K562 (cell line): ENCODE measurements around the gene KCNH2. TPM values are rescaled to one million over a fixed set of nuclear protein-coding genes. Genes with fewer than 3 reads are reported as not detected.

Experiments
- ARID3B ChIP-seq: fragments of 250-450 bp; sonication (Bioruptor Pico); IDR thresholded peaks from 2 replicates; pipeline ENCODE4 v1.4.0; 2020; ENCODE audit warnings: borderline replicate concordance
- ELK3 ChIP-seq: fragments of 450-650 bp; formaldehyde crosslinking; IDR thresholded peaks from 2 replicates; pipeline ENCODE4 v1.4.0; 2020; ENCODE audit warnings: mild to moderate bottlenecking
- FOXA1 ChIP-seq: fragments of 450-650 bp; IDR thresholded peaks from 2 replicates; pipeline ENCODE4 v1.6.1; 2016; ENCODE audit warnings: mild to moderate bottlenecking, borderline replicate concordance
- GABPB2 ChIP-seq: fragments of 250-450 bp; sonication (Bioruptor Pico); conservative IDR thresholded peaks from 2 replicates; pipeline ENCODE4 v1.5.1; 2021; ENCODE audit warnings: mild to moderate bottlenecking
- HMG20A ChIP-seq: fragments of 450-650 bp; formaldehyde crosslinking; conservative IDR thresholded peaks from 2 replicates; pipeline ENCODE4 v1.4.0; 2020; ENCODE audit warnings: mild to moderate bottlenecking, mixed read lengths
- KAT2B ChIP-seq: IDR thresholded peaks from one replicate; pipeline ENCODE4 v1.6.1; 2012; ENCODE audit warnings: low read depth, mild to moderate bottlenecking, control low read depth, inconsistent platforms, low read length, moderate library complexity
- MYC ChIP-seq, 2 experiments: fragments of 250-450 bp in 1 of 2; sonication (Bioruptor Pico) in 1 of 2; IDR thresholded peaks; 2 replicates each; pipeline versions ENCODE4 v1.5.1 to v1.6.1; 2012 to 2021; ENCODE audit warnings: low read depth in 2 of 2, borderline replicate concordance in 1 of 2, improper control_type of control experiment in 1 of 2, low read length in 1 of 2, mild to moderate bottlenecking in 1 of 2, moderate library complexity in 1 of 2
- PHB2 ChIP-seq: fragments of 450-650 bp; IDR thresholded peaks from 2 replicates; pipeline ENCODE4 v1.6.1; 2017; ENCODE audit warnings: low read depth
- PHTF2 ChIP-seq: fragments of 250-450 bp; sonication (Bioruptor Pico); IDR thresholded peaks from 2 replicates; pipeline ENCODE4 v1.5.0; 2021; ENCODE audit warnings: mild to moderate bottlenecking
- RUNX1 ChIP-seq: sonication (generic); IDR thresholded peaks from 2 replicates; pipeline ENCODE4 v1.6.1; 2016; ENCODE audit warnings: antibody characterized with exemption, low read depth
- SUPT5H ChIP-seq: fragments of 450-650 bp; IDR thresholded peaks from 2 replicates; pipeline ENCODE4 v1.6.1; 2016
- VEZF1 ChIP-seq: fragments of 200-800 bp; sonication (Bioruptor generic); IDR thresholded peaks from 2 replicates; pipeline ENCODE4 v1.6.1; 2017; ENCODE audit warnings: missing genetic modification characterization, missing compliant biosample characterization
- WHSC1 ChIP-seq: IDR thresholded peaks from one replicate; pipeline ENCODE4 v1.6.1; 2012; ENCODE audit warnings: low read length, control low read depth, inconsistent platforms
- ZBTB2 ChIP-seq: fragments of 450-650 bp; IDR thresholded peaks from 2 replicates; pipeline ENCODE4 v1.6.1; 2016; ENCODE audit warnings: antibody characterized with exemption
- ZBTB26 ChIP-seq: fragments of 450-650 bp; formaldehyde crosslinking; IDR thresholded peaks from 2 replicates; pipeline ENCODE4 v1.4.0; 2022; ENCODE audit warnings: missing genetic modification characterization
- ZBTB49 ChIP-seq: sonication (generic); formaldehyde crosslinking; IDR thresholded peaks from 2 replicates; pipeline ENCODE4 v1.8.0; 2022; ENCODE audit warnings: missing genetic modification reagents, mild to moderate bottlenecking, borderline replicate concordance
- ZNF23 ChIP-seq: fragments of 250-450 bp; sonication (Bioruptor Pico); IDR thresholded peaks from 2 replicates; pipeline ENCODE4 v1.4.0; 2020; ENCODE audit warnings: mild to moderate bottlenecking
- ZNF41 ChIP-seq: fragments of 250-450 bp; sonication (Bioruptor Pico); conservative IDR thresholded peaks from 2 replicates; pipeline ENCODE4 v1.4.0; 2020; ENCODE audit warnings: mild to moderate bottlenecking
- polyA plus RNA-seq, 8 experiments: library from polyadenylated mRNA; depleted of rRNA in 4 of 8; stranded (reverse) in 5 of 8; unstranded in 3 of 8; fragments of >200 nt; fragmentation: Nextera tagmentation in 2 of 8; fragmentation: Illumina TruSeq in 1 of 8; extraction: Ambion mirVana in 2 of 8; extraction: Trizol in 1 of 8; gene quantifications; 2 replicates each; pipeline versions ENCODE4 v1.2.1 to v1.2.3, GENCODE V29; 2011 to 2014; ENCODE audit warnings: inconsistent platforms in 1 of 8, missing spikeins in 1 of 8
- total RNA-seq, 7 experiments: library from RNA; depleted of rRNA in 6 of 7; stranded (reverse); fragments of >200 nt in 6 of 7; fragmentation: Illumina TruSeq in 2 of 7; extraction: Trizol in 2 of 7; gene quantifications; 2 replicates each; pipeline versions ENCODE4 v1.2.1 to v1.2.3, GENCODE V29; 2011 to 2021; ENCODE audit warnings: low replicate concordance in 1 of 7

The KCNH2 gene
- total and polyA plus RNA-seq, 9 of the 15 experiments (the other 6 are each of a cell fraction or from before 2014, with no cell fraction given): 18.1 to 368 (median 218) TPM

- TF ChIP-seq ARID3B (no peak; the same call in 1 of the 2 replicates), ZNF23 (no peak), RUNX1 (no peak), GABPB2 (CRISPR knock-in tag) (no peak), HMG20A (CRISPR knock-in tag) (no peak), ZNF41 (CRISPR knock-in tag) (no peak), PHB2 (no peak), FOXA1 (no peak), ZBTB26 (no peak), PHTF2 (CRISPR knock-in tag) (no peak), ELK3 (CRISPR knock-in tag) (no peak), MYC (IDR thresholded peaks at IDR 0.05; ENCODE audit: low read depth, low read length) (no peak), MYC (CRISPR knock-in tag; IDR thresholded peaks at IDR 0.05; ENCODE audit: borderline replicate concordance, low read depth) (peak; percentile 60; the same call in 1 of the 2 replicates), ZBTB2 (peak; percentile 78; the same call in 1 of the 2 replicates), ZBTB49 (CRISPR knock-in tag) (no peak), WHSC1 (no peak), VEZF1 (CRISPR knock-in tag) (peak; percentile 95), SUPT5H (peak; percentile 74), KAT2B (no peak)
Observed at GRCh38 chr7:150974468-150975391, 3.4 kb downstream of the KCNH2 start (continued).
